DOHH2 (cell line): ENCODE measurements around the gene MYDGF.

ENCODE experiments used
- CTCF ChIP-seq: fragments of 200-600 bp; sonication (generic); IDR thresholded peaks from one replicate; pipeline ENCODE4 v1.5.1; 2014; ENCODE audit warnings: antibody characterized with exemption, mild to moderate bottlenecking, low read depth, low read length; ENCODE audit not compliant: poor library complexity, severe bottlenecking
- EZH2phosphoT487 ChIP-seq: fragments of 200-600 bp; sonication (generic); IDR thresholded peaks from 2 replicates; pipeline ENCODE4 v1.6.1; 2017; ENCODE audit warnings: borderline replicate concordance, mild to moderate bottlenecking, antibody characterized with exemption, low read length, moderate library complexity, mixed read lengths

DNA sequence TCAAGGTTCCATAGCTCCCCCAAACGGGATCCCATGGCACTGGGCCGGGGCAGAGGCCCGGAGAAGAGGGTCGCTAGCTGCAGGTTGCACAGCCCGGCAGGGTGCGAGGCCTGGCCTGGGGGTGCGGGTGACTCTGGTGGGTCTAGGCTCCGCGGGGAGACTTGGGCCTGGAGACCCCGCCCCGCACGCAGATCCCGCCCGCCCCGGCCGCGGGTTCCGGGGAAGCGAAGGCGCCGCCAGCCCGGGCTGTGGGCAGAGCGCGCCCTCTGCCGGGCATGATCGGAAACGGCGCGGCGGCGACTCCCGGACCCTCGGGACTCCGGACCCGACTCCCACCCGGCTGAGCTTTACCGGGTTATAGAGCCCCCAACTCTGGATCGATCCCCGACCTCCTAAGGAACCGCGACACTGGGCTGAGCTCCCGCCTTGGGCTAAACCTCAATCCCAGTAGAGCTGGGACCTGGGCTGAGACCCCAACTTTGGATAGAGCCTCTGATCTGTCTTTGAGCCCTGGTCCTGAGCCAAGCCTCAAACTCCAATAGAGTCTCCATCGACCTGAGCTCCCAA is 33.9 kb downstream of the MYDGF start:
- TF ChIP-seq CTCF (peak; percentile 92), EZH2phosphoT487 (no peak)
